IMR-90 (cell line): ENCODE data around the gene TENM3. TPM values are rescaled to one million over a fixed set of nuclear protein-coding genes. Genes with fewer than 3 reads are reported as not detected.

Experiments
- ATAC-seq: fragments of 200-7000 bp; cut with Tn5 transposase; 2 replicates; pipeline ENCODE4 v1.9.1; 2020; ENCODE audit warnings: low read depth, mild to moderate bottlenecking, moderate library complexity
- BruUV-seq: library from RNA; stranded (reverse); fragments of 400-500 nt; replicated peaks from 2 replicates; lab custom pipeline; 2021; lab: Mats Ljungman, UMichigan
- CTCF ChIA-PET: fragments of 300-600 bp; formaldehyde crosslinking; extraction: SDS; loops from one replicate; lab custom pipeline; 2021; ENCODE audit warnings: antibody characterized with exemption; lab: Yijun Ruan, JAX
- POLR2A ChIA-PET: fragments of 300-600 bp; sonication (Branson Sonifier 250); formaldehyde crosslinking; loops from one replicate; lab custom pipeline; 2022; ENCODE audit warnings: antibody characterized with exemption; ENCODE audit not compliant: unreplicated experiment; lab: Charles Lee
- DNase-seq: peaks from one replicate; pipeline ENCODE4 v3.0.0; 2013
- H2AFZ ChIP-seq: replicated peaks from 2 replicates; pipeline ENCODE3; 2013; ENCODE audit warnings: low read length, mild to moderate bottlenecking; ENCODE audit not compliant: poor library complexity
- H2AK5ac ChIP-seq: 2 replicates; pipeline ENCODE4 v1.6.1; 2013; ENCODE audit warnings: low read depth, low read length, inconsistent platforms
- H2AK9ac ChIP-seq: replicated peaks from 2 replicates; pipeline ENCODE3; 2013; ENCODE audit warnings: mild to moderate bottlenecking, low read depth, low read length, moderate library complexity; ENCODE audit not compliant: poor library complexity
- H2BK120ac ChIP-seq: 2 replicates; pipeline ENCODE4 v1.6.1; 2013; ENCODE audit warnings: low read depth, low read length, inconsistent platforms
- H2BK15ac ChIP-seq: 3 replicates; pipeline ENCODE4 v1.6.1; 2013; ENCODE audit warnings: low read depth, low read length, inconsistent platforms
- H2BK20ac ChIP-seq: 2 replicates; pipeline ENCODE4 v1.6.1; 2013; ENCODE audit warnings: low read depth, mild to moderate bottlenecking, inconsistent platforms, low read length, moderate library complexity
- H2BK5ac ChIP-seq: 2 replicates; pipeline ENCODE4 v1.6.1; 2013; ENCODE audit warnings: mild to moderate bottlenecking, low read depth, low read length, inconsistent platforms; ENCODE audit not compliant: poor library complexity, severe bottlenecking
- H3K14ac ChIP-seq: replicated peaks from 2 replicates; pipeline ENCODE4 v1.6.1; 2013; ENCODE audit warnings: low read depth, low read length, inconsistent platforms
- H3K18ac ChIP-seq: 2 replicates; pipeline ENCODE4 v1.6.1; 2013; ENCODE audit warnings: low read depth, low read length, control low read depth
- H3K23ac ChIP-seq: 2 replicates; pipeline ENCODE4 v1.6.1; 2013; ENCODE audit warnings: low read depth, low read length, inconsistent platforms
- H3K27ac ChIP-seq: 2 replicates; pipeline ENCODE4 v1.5.1; 2013; ENCODE audit warnings: mild to moderate bottlenecking, control low read depth, low read length; ENCODE audit not compliant: insufficient read depth
- H3K27me3 ChIP-seq: 2 replicates; pipeline ENCODE4 v1.6.1; 2013; ENCODE audit warnings: low read length; ENCODE audit not compliant: control insufficient read depth, insufficient read depth
- H3K36me3 ChIP-seq: 2 replicates; pipeline ENCODE4 v1.6.1; 2013; ENCODE audit warnings: low read length, mixed read lengths; ENCODE audit not compliant: control insufficient read depth, insufficient read depth
- H3K4ac ChIP-seq: 2 replicates; pipeline ENCODE4 v1.6.1; 2013; ENCODE audit warnings: low read depth, low read length, inconsistent platforms
- H3K4me1 ChIP-seq: 2 replicates; pipeline ENCODE4 v1.6.1; 2013; ENCODE audit warnings: low read length, mixed read lengths; ENCODE audit not compliant: control insufficient read depth, insufficient read depth
- H3K4me2 ChIP-seq: 2 replicates; pipeline ENCODE4 v1.6.1; 2013; ENCODE audit warnings: low read depth, mild to moderate bottlenecking, control low read depth, low read length, moderate library complexity
- H3K4me3 ChIP-seq: 2 replicates; pipeline ENCODE4 v1.5.1; 2013; ENCODE audit warnings: low read depth, mild to moderate bottlenecking, control low read depth, low read length, moderate library complexity; ENCODE audit not compliant: insufficient read depth
- H3K56ac ChIP-seq: 2 replicates; pipeline ENCODE4 v1.6.1; 2013; ENCODE audit warnings: low read length, inconsistent platforms; ENCODE audit not compliant: insufficient read depth; ENCODE audit errors: extremely low read depth
- H3K79me1 ChIP-seq, 2 experiments: 2 replicates each; pipeline ENCODE4 v1.6.1; 2013; ENCODE audit warnings: low read length in 2 of 2, inconsistent platforms in 1 of 2, low read depth in 1 of 2
- H3K9ac ChIP-seq: 2 replicates; pipeline ENCODE4 v1.6.1; 2013; ENCODE audit warnings: low read depth, low read length, control low read depth
- H3K9me1 ChIP-seq: 2 replicates; pipeline ENCODE4 v1.6.1; 2013; ENCODE audit warnings: low read length, inconsistent platforms; ENCODE audit not compliant: insufficient read depth
- H3K9me3 ChIP-seq: 2 replicates; pipeline ENCODE4 v1.6.1; 2013; ENCODE audit warnings: low read length; ENCODE audit not compliant: control insufficient read depth, insufficient read depth
- H4K20me1 ChIP-seq: 2 replicates; pipeline ENCODE4 v1.6.1; 2013; ENCODE audit warnings: low read length, inconsistent platforms; ENCODE audit not compliant: insufficient read depth
- H4K5ac ChIP-seq: 2 replicates; pipeline ENCODE4 v1.6.1; 2013; ENCODE audit warnings: mild to moderate bottlenecking, low read depth, low read length, control low read depth
- H4K8ac ChIP-seq, 2 experiments: 2 replicates each; pipeline ENCODE4 v1.6.1; 2013; ENCODE audit warnings: low read depth in 2 of 2, low read length in 2 of 2, control low read depth in 1 of 2, inconsistent platforms in 1 of 2
- H4K91ac ChIP-seq: 2 replicates; pipeline ENCODE4 v1.6.1; 2013; ENCODE audit warnings: low read depth, low read length, inconsistent platforms; ENCODE audit not compliant: insufficient read depth
- BHLHE40 ChIP-seq: fragments of 150-350 bp; IDR thresholded peaks from 2 replicates; pipeline ENCODE4 v1.6.1; 2016; ENCODE audit warnings: mild to moderate bottlenecking, low read depth, low read length
- CEBPB ChIP-seq: IDR thresholded peaks from 2 replicates; pipeline ENCODE4 v1.6.1; 2012; ENCODE audit warnings: low read depth, low read length, improper control_type of control experiment
- CHD1 ChIP-seq: IDR thresholded peaks from 2 replicates; pipeline ENCODE4 v1.6.1; 2012; ENCODE audit warnings: low read depth, low read length, improper control_type of control experiment
- FOS ChIP-seq: fragments of 150-350 bp; IDR thresholded peaks from 2 replicates; pipeline ENCODE4 v1.6.1; 2016; ENCODE audit warnings: low read depth, low read length
- MAFK ChIP-seq: IDR thresholded peaks from 2 replicates; pipeline ENCODE4 v1.6.1; 2012; ENCODE audit warnings: low read depth, low read length, improper control_type of control experiment
- MAZ ChIP-seq: IDR thresholded peaks from 2 replicates; pipeline ENCODE4 v1.6.1; 2012; ENCODE audit warnings: low read depth, mild to moderate bottlenecking, low read length, improper control_type of control experiment, moderate library complexity, borderline replicate concordance
- MXI1 ChIP-seq: IDR thresholded peaks from 2 replicates; pipeline ENCODE4 v1.6.1; 2012; ENCODE audit warnings: low read depth, mild to moderate bottlenecking, low read length, moderate library complexity, borderline replicate concordance
- NFE2L2 ChIP-seq: fragments of 150-350 bp; IDR thresholded peaks from 2 replicates; pipeline ENCODE4 v1.6.1; 2016; ENCODE audit warnings: low read depth, mild to moderate bottlenecking, low read length
- POLR2A ChIP-seq: IDR thresholded peaks from 2 replicates; pipeline ENCODE4 v1.6.1; 2012; ENCODE audit warnings: mild to moderate bottlenecking, low read depth, low read length
- RAD21 ChIP-seq: IDR thresholded peaks from 2 replicates; pipeline ENCODE4 v1.6.1; 2012; ENCODE audit warnings: low read length, improper control_type of control experiment
- RCOR1 ChIP-seq: IDR thresholded peaks from 2 replicates; pipeline ENCODE4 v1.6.1; 2012; ENCODE audit warnings: mild to moderate bottlenecking, low read length, improper control_type of control experiment; ENCODE audit not compliant: insufficient replicate concordance
- RFX5 ChIP-seq: IDR thresholded peaks from 2 replicates; pipeline ENCODE4 v1.8.0; 2012; ENCODE audit warnings: low read depth, mild to moderate bottlenecking, low read length, moderate library complexity
- SMC3 ChIP-seq: fragments of 150-350 bp; IDR thresholded peaks from 2 replicates; pipeline ENCODE4 v1.6.1; 2016; ENCODE audit warnings: low read depth, mild to moderate bottlenecking, antibody characterized with exemption, low read length, moderate library complexity
- USF2 ChIP-seq: fragments of 150-350 bp; IDR thresholded peaks from 2 replicates; pipeline ENCODE4 v1.6.1; 2017; ENCODE audit warnings: mild to moderate bottlenecking, antibody characterized with exemption, low read length, low read depth
- WGBS, 2 experiments: methylation state at CpG; one replicate each; pipeline versions ENCODE4 v1.1.5 to v1.1.7; 2013; ENCODE audit warnings: missing lambda C conversion rate in 2 of 2; ENCODE audit not compliant: insufficient read length in 1 of 2; ENCODE audit errors: extremely low coverage in 2 of 2; 5-methylcytosine and 5-hydroxymethylcytosine counted together
- dilution Hi-C: fragments of 300-500 bp; cut with HindIII; formaldehyde crosslinking; loops from one replicate; pipeline ENCODE4 v1.14.3; 2018; ENCODE audit warnings: low sequenced_read_pairs; ENCODE audit not compliant: unreplicated experiment
- in situ Hi-C: fragments of 300-500 bp; cut with MboI; formaldehyde crosslinking; loops from 3 replicates; pipeline ENCODE4 v1.14.3; 2019; ENCODE audit warnings: low sequenced_read_pairs, inconsistent platforms, mixed read lengths
- intact Hi-C: fragments of 100-400 bp; cut with micrococcal nuclease; formaldehyde crosslinking; loops from 2 replicates; pipeline ENCODE4 v1.10.0; 2022
- polyA plus RNA-seq, 3 experiments: library from polyadenylated mRNA; depleted of rRNA; stranded (reverse); fragments of >200 nt; gene quantifications; 2 replicates each; pipeline ENCODE4 v1.2.3, GENCODE V29; 2012; ENCODE audit warnings: low replicate concordance in 1 of 3
- total RNA-seq: library from RNA; depleted of rRNA; stranded (reverse); fragments of >200 nt; gene quantifications from 2 replicates; pipeline ENCODE4 v1.2.3, GENCODE V29; 2012
- TF ChIP-seq, protein P1 (sequence below): fragments of 150-350 bp; IDR thresholded peaks from 2 replicates; pipeline ENCODE4 v1.6.1; 2016; ENCODE audit warnings: low read depth, mild to moderate bottlenecking, low read length, moderate library complexity, borderline replicate concordance

The TENM3 gene
- total and polyA plus RNA-seq, 2 of the 4 experiments (the other 2 are of a cell fraction) = 29.9 to 173 TPM

DNA sequence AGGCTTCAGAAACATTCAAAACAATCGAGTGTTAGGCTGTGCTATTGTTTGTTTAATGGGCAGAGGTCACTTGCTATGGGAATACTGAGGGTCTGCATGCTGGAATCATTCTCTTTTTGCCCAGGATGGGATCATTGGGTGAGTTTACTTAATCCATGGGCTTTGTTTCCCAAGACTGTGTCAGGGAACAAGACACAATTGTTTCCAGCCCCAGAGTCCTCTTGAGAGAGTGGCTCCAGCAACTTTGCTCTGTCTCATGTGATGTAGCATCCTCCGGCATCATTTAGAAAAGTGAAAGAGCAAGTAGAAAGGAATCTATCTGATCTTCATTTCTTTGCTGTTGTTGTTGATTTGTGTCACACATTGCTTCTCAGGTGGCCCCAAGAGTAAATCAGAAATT is 1.8 kb downstream of the TENM3 start:
- Histone ChIP-seq H3K14ac (no peak overlapping the region), H3K27me3 (no peaks in the 10 kb centered on the region), H3K79me1 (peaks cover 0 to 4% of the 10 kb centered on the region in 2 experiments; a peak in 1 of 4 replicates), H2BK120ac (no peak overlapping the region), H3K4me3 (no peak overlapping the region), H3K18ac (no peak overlapping the region), H3K9me1 (peaks cover 6% of the 10 kb centered on the region; the same call in 1 of the 2 replicates), H2AFZ (no peak overlapping the region), H2BK20ac (peak overlapping the region; percentile 32; the same call in 1 of the 2 replicates), H3K36me3 (no peaks in the 10 kb centered on the region), H2AK5ac (no peak overlapping the region), H3K4ac (no peak overlapping the region), H4K5ac (no peak overlapping the region), H2BK5ac (no peak overlapping the region), H2BK15ac (no peak overlapping the region), H3K27ac (no peak overlapping the region), H3K9me3 (no peaks in the 10 kb centered on the region), H4K91ac (no peak overlapping the region), H2AK9ac (no peak overlapping the region), H4K8ac (0 out of 4 replicates have a peak overlapping the region, but pooled peaks of 1 of the 2 experiments have one; percentile 11), H3K23ac (no peak overlapping the region), H3K4me1 (peaks cover 9% of the 10 kb centered on the region), H3K9ac (no peak overlapping the region), H3K56ac (no peak overlapping the region), H3K4me2 (no peak overlapping the region), H4K20me1 (no peaks in the 10 kb centered on the region)
- CTCF ChIA-PET = interaction anchor here (0.6 kb wide), 1 partner anchor 123 kb away, joined by 3 read pairs; no protein-coding TSS in a partner anchor
- TF ChIP-seq MAFK (no peak), NFE2L2 (no peak), RCOR1 (no peak), USF2 (no peak), CEBPB (no peak), RFX5 (no peak), MAZ (no peak), BHLHE40 (no peak), MXI1 (no peak), CHD1 (no peak), POLR2A (no peak), FOS (no peak), RAD21 (no peak), SMC3 (no peak)
- TF ChIP-seq, protein P1, sequence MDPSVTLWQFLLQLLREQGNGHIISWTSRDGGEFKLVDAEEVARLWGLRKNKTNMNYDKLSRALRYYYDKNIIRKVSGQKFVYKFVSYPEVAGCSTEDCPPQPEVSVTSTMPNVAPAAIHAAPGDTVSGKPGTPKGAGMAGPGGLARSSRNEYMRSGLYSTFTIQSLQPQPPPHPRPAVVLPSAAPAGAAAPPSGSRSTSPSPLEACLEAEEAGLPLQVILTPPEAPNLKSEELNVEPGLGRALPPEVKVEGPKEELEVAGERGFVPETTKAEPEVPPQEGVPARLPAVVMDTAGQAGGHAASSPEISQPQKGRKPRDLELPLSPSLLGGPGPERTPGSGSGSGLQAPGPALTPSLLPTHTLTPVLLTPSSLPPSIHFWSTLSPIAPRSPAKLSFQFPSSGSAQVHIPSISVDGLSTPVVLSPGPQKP = no peak
- intact Hi-C loops (loop anchor here (10.0 kb wide), 1 partner anchor 680 kb away; no protein-coding TSS in a partner anchor), dilution Hi-C loops (no loop called here), in situ Hi-C loops (no loop called here)
- BruUV-seq = no TSS peak
- ATAC-seq (no peak), DNase-seq (no peak)
- POLR2A ChIA-PET = no interaction called here
- no CpG with 5 or more reads among the region's 2 CpGs for WGBS, 2 experiments
